ENCODE results near the gene FAM107A. TPM values are rescaled to one million over a fixed set of nuclear protein-coding genes. Genes with fewer than 3 reads are reported as not detected.

FAM107A gene
- total RNA-seq, 3 donors from 2014 or later = not detected

DNA sequence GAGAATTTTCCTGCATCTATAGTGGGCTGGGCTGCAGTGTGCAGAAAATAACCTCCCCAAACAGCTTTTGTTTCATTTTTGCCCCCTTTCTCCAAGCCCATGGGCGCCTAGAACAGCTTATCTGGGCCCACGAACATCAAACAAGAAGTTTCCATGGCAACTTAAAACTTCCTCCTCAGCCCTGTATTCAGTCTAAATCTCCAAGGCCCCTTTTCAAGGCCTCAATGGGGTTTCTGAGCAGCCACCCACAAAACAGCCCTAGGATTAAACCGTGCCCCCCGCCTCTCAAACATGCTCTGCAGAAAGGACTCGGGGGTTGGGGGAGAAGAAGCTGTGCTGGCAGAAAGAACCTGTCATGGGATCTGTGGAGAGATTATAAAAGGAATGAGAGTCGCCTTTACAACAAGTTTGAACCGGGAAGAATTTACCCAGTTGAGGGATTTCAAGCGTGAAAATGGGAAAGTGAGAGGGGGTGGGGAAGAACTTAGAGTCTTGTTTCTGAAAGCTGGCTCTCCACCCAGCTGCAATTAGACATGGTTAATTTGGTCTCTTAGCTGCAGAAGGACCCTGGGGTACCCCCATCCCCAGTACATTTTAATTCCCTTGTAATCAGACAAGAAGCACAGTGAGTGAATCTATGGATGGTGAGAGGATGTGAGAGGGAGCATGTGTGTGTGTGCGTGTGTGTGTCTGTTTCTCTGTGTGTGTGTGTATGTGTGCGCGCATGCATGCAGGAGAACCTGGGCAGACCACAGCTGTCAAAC lies 4.3 kb upstream of the FAM107A start:
- H3K4me1 Mint-ChIP-seq (ENCODE audit: low read depth) = peaks cover 16% of the 10 kb centered on the region
- DNase-seq = no peak
- no peaks in the 10 kb centered on the region for H3K36me3 Mint-ChIP-seq (ENCODE audit: insufficient read depth)
- ATAC-seq = no peak
- no peak overlapping the region for H3K4me3 Mint-ChIP-seq
- H3K27me3 Mint-ChIP-seq (ENCODE audit: low read depth) = peaks cover 31% of the 10 kb centered on the region
- H3K9me3 Mint-ChIP-seq = no peaks in the 10 kb centered on the region

DNA sequence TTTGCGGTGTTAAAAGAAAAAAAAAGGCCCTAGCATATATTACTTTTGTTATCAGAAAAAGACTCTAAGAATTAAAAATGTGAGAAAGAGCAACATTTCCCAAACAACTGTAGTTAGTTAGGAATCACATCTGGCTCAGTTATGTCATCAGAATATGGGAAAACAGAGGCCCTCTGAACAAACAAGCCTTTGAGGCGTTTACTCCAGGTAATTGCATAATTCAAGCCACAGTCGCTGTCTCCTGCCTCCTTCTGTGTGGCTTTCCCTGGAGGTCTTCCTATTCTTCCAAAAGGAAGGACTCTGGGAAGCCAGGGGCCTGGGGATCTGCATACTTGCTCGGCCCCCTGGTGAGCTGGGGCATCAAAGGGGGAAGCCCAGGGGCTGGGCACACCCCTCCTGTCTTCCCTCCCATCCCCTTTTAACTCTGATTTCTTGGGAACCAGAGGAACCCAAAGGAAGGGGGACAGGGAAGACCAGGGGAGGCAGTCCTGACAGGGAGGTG lies 3.7 kb upstream of the FAM107A start:
- ATAC-seq = no peak
- Mint-ChIP-seq H3K9me3 (no peaks in the 10 kb centered on the region), H3K36me3 (ENCODE audit: insufficient read depth) (no peaks in the 10 kb centered on the region), H3K27me3 (ENCODE audit: low read depth) (peaks cover 25% of the 10 kb centered on the region), H3K4me1 (ENCODE audit: low read depth) (peaks cover 12% of the 10 kb centered on the region), H3K4me3 (no peak overlapping the region)
- no peak for DNase-seq

DNA sequence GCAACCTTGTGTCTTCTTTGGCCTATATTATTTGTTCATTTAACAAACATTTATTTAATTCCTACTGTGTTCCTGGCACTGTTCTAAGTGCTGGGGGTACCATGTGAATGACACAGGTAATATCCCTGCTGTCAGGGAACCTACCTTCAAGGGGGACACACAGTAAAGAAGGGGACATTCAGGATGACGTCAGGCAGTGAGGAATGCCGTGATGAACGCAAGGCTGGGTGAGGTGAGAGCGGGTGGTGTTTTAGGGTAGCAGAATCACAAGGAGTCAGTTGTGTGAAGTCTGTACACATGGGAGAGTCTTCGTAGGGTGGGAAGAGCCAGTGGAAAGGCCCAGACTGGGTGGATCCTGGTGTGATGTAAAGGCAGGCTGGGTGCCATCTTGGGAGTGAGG lies 1.7 kb upstream of the FAM107A start:
- no peaks in the 10 kb centered on the region for H3K36me3 Mint-ChIP-seq (ENCODE audit: insufficient read depth)
- ATAC-seq (no peak), DNase-seq (no peak)
- no peaks in the 10 kb centered on the region for H3K9me3 Mint-ChIP-seq
- H3K4me3 Mint-ChIP-seq = no peak overlapping the region
- H3K4me1 Mint-ChIP-seq (ENCODE audit: low read depth) = no peaks in the 10 kb centered on the region
- H3K27me3 Mint-ChIP-seq (ENCODE audit: low read depth) = peaks cover 7% of the 10 kb centered on the region

DNA sequence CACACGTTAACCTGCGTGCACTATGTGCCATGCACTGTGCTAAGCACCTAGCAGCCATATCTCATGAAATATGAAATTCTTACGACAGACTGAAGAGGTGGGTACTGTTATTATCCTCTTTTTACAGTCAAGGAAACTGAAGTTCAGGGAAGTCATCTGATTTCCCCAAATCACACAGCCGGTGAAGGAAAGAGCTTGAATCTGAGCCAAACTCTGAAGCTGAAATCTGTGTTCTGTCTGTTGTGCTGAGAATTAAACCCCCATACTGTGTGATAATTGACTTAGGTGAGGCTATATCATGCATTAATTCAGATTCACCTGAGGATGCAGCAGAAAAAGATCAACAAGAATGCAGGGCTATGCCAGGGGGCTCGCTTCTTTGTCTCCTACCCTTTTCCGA lies 475 bp downstream of the FAM107A start:
- no peaks in the 10 kb centered on the region for H3K36me3 Mint-ChIP-seq (ENCODE audit: insufficient read depth)
- DNase-seq = no peak

DNA sequence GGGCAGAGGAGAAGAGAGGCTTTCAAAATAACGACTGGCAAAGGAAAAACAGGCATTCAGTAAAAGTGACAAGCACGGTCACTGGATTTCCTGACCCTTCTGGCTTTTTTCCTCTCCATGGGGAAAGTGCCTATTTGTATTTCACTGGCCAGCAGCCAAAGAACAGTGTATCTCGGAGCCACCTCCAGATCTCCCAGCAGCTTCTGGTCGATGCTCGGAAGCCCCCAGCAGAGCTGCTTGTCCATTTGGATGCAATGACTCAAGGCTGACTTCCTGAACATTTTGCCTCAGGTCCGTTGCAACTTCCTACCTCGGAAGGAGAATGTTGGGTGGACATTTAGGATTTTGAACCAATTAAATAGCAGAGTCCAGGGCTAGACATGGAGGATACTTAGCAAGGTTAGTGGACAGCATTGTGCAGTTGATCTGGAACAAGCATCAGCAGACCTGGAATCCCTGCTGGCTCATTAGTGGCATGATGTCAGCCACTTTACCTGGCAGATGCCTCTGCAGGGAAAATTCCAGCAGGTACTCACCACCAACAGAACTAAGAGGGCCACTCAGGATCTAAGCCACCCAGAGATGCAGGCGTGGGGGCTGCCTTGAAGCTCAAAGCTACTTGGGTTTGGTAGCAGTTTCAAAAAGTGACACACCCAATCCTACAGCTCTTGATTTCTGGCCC lies 1.1 kb downstream of the FAM107A start:
- Mint-ChIP-seq H3K4me3 (no peak overlapping the region), H3K27me3 (ENCODE audit: low read depth) (peaks cover 6% of the 10 kb centered on the region), H3K4me1 (ENCODE audit: low read depth) (no peaks in the 10 kb centered on the region), H3K9me3 (no peaks in the 10 kb centered on the region), H3K36me3 (ENCODE audit: insufficient read depth) (no peaks in the 10 kb centered on the region)
- DNase-seq (no peak), ATAC-seq (no peak)

More for the DNA sequence above, 475 bp downstream of the FAM107A start:
- H3K4me3 Mint-ChIP-seq = no peak overlapping the region
- H3K9me3 Mint-ChIP-seq = no peaks in the 10 kb centered on the region
- no peaks in the 10 kb centered on the region for H3K4me1 Mint-ChIP-seq (ENCODE audit: low read depth)
- peaks cover 6% of the 10 kb centered on the region for H3K27me3 Mint-ChIP-seq (ENCODE audit: low read depth)
- ATAC-seq = no peak

DNA sequence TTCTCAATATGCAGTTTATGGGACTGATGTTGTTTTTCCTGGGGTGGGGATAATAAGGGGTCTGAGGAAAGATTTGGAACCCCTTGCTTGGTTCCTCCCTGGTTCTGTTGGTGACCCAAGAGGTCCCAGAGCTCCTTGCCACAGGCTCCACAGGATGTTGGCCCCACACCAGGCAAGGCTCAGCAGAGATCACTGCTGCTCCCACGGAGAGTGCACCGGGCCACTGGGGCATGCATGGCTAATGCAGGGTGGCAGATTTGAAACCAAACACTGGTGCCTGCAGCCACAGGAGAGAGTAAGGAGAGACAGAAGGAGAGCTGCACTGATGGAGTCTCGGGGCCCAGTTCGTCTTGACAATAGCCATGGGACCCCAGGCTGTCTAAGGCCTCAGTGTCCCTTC lies 2.5 kb downstream of the FAM107A start:
- no peak for DNase-seq
- no peaks in the 10 kb centered on the region for H3K9me3 Mint-ChIP-seq

DNA sequence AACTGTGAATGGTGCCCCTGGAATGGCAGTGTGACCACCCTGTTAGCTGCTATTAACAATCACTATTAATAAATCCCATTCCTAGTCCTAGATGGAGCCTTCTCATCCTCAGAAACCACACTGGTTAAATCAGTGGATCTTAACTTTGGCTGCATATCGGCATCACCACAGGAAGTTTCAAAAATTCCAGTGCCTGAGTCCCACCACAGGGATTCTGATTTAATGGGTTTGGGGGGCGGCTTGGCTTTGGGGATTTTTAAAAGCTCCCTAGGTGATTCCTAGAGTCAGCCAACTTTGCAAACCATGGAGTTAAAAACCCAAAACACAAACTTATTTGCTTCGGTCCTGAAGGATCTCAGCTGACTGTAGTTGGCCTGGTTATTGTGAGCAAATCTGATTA lies 3.1 kb downstream of the FAM107A start:
- H3K9me3 Mint-ChIP-seq = no peaks in the 10 kb centered on the region
- DNase-seq (no peak), ATAC-seq (no peak)
- peaks cover 3% of the 10 kb centered on the region for H3K27me3 Mint-ChIP-seq (ENCODE audit: low read depth)
- no peaks in the 10 kb centered on the region for H3K36me3 Mint-ChIP-seq (ENCODE audit: insufficient read depth)
- H3K4me1 Mint-ChIP-seq (ENCODE audit: low read depth) = no peaks in the 10 kb centered on the region
- no peak overlapping the region for H3K4me3 Mint-ChIP-seq

More for the DNA sequence above, 2.5 kb downstream of the FAM107A start:
- Mint-ChIP-seq H3K4me3 (no peak overlapping the region), H3K4me1 (ENCODE audit: low read depth) (no peaks in the 10 kb centered on the region), H3K27me3 (ENCODE audit: low read depth) (peaks cover 3% of the 10 kb centered on the region), H3K36me3 (ENCODE audit: insufficient read depth) (no peaks in the 10 kb centered on the region)
- no peak for ATAC-seq

DNA sequence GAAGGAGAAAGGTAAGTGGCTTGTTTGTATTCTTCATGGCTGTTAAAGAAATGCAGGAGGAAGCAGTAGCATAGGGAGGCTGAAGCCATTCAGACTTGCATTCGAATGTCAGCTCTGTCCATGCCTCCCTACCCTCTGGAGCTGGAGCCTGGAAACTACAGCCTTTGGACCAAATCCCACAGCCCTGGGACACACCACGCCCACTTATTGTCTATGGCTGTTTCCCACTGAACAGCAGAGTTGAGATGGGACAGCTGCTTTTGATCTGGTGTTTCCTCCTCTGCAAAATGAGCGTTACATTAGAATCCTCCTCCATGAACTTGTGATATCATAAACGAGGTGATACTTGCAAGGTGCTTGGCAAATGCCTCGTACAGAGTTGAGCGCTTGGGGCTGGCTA lies 3.6 kb downstream of the FAM107A start:
- peaks cover 5% of the 10 kb centered on the region for H3K4me1 Mint-ChIP-seq (ENCODE audit: low read depth)
- DNase-seq (no peak), ATAC-seq (no peak)
- H3K9me3 Mint-ChIP-seq = no peaks in the 10 kb centered on the region
- peaks cover 3% of the 10 kb centered on the region for H3K27me3 Mint-ChIP-seq (ENCODE audit: low read depth)
- H3K4me3 Mint-ChIP-seq = no peak overlapping the region
- no peaks in the 10 kb centered on the region for H3K36me3 Mint-ChIP-seq (ENCODE audit: insufficient read depth)

DNA sequence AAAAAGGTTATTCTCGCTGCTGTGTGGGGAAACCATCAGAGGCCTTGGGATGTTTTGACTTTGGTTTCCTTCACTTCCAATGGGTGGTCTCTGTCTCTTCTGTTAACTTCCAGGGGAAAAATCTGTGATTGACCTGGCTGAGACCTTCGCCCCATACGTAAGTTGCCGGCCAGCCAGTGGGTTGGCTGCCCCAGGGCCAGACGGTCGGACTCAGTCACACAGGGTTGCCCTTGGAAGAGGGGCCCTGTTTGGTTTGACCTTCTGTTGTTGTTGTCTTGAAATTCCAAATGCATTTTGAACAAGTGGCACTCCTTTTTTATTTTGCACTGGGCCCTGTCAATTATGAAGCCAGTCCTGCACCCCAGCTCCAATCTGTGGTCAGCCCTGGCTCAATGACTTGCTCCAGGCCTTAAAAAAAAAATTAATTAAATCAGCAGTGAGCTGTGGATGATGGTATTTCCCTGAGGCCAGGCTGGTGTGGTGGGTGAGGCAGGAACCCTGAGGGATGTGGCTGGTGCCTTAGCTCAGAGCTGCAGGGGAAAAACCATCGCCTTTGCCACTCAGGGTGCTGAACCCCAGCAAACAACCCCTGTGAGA lies 4.5 kb downstream of the FAM107A start:
- DNase-seq = no peak
- H3K36me3 Mint-ChIP-seq (ENCODE audit: insufficient read depth) = no peaks in the 10 kb centered on the region
- H3K4me1 Mint-ChIP-seq (ENCODE audit: low read depth) = peaks cover 6% of the 10 kb centered on the region
- peaks cover 3% of the 10 kb centered on the region for H3K27me3 Mint-ChIP-seq (ENCODE audit: low read depth)
- no peak for ATAC-seq
- H3K9me3 Mint-ChIP-seq = no peaks in the 10 kb centered on the region
- no peak overlapping the region for H3K4me3 Mint-ChIP-seq

DNA sequence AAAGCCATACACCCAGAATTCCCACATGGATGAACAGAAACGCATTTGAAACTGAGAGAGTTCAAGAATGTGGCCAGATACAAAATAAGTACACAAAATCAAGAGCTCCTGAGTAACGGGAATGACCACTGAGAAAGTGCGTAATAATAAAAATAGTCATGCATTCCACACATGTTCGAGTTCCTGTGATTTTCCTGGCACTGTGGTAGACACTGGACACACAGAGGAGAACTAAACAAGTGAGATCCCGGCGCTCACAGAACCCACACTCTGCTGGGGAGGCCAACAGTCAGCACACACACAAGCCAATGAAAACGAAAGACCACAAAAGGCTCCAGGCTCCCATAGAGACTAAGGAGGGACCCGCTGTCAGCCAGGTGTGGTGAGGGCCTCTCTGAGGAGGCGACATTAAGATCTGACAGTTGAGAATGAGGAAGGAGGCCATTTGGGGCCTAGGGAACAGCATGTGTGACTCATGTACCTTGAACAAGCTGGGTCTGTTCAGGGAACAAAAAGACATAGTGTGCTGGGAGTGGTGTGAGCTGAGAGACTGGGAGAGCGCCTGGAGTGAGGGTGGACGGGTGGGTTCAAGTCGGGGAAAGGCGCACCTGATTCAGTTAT lies 5.1 kb downstream of the FAM107A start:
- no peak for DNase-seq
- no peak for ATAC-seq
- H3K36me3 Mint-ChIP-seq (ENCODE audit: insufficient read depth) = no peaks in the 10 kb centered on the region
- peaks cover 6% of the 10 kb centered on the region for H3K4me1 Mint-ChIP-seq (ENCODE audit: low read depth)
- H3K9me3 Mint-ChIP-seq = no peaks in the 10 kb centered on the region
- no peaks in the 10 kb centered on the region for H3K27me3 Mint-ChIP-seq (ENCODE audit: low read depth)
- H3K4me3 Mint-ChIP-seq = no peak overlapping the region

DNA sequence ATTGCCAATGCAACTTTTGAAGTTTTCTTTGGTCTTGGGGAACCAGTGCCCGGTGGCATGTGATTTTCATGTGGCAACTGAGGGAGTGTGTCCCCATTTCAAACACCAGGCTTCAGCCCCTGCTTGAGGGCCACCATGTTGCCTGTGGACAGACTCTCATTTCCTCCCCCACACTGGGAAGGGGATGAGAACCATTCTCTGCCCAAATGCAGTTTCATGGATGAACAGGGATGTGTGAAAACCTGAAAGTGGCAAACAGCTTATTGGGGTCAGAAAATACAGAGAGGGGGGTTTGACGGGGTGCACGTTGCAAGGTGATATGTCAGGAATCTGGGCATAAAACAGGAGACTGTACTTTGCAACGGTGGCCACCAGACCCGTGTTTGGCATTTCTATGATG lies 6.3 kb downstream of the FAM107A start:
- DNase-seq = no peak
- Mint-ChIP-seq H3K4me1 (ENCODE audit: low read depth) (peaks cover 6% of the 10 kb centered on the region), H3K36me3 (ENCODE audit: insufficient read depth) (no peaks in the 10 kb centered on the region), H3K27me3 (ENCODE audit: low read depth) (no peaks in the 10 kb centered on the region), H3K9me3 (no peaks in the 10 kb centered on the region), H3K4me3 (no peak overlapping the region)
- no peak for ATAC-seq

DNA sequence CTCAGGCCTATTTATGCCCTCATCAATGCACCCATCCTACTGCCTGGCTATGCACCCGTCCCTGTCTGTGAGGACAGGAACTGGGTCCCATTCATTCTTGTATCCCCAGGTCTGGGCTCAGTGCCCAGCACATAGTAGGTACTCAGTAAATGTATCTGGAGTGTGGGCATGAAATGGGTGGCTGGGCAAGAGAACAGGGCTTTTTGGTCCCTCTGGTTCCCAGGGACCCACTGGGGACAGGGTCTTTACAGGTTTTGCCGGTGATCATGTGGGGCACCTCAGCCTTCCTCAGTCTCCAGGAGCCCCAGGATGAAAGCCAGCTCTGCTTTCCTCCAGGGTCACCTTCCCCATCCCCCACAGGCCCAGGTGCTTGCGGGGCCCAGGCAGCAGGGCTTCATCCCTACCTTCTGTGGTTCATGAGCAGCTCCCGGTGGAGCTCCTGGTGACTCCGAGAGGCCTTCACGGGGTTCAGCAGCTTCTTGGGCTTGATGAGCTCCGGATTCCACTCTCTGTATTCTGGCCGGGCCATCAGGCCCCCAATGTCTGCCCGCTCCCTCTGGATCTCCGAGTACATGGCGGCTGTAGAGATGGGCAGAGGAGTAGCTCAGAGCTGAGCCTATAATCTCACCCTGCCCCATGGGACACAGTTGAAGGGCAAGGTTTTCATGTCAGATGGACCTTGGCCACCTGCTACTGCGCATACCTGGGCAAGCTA lies 7.7 kb downstream of the FAM107A start:
- no peaks in the 10 kb centered on the region for H3K9me3 Mint-ChIP-seq
- H3K27me3 Mint-ChIP-seq (ENCODE audit: low read depth) = no peaks in the 10 kb centered on the region
- no peak for DNase-seq
- no peaks in the 10 kb centered on the region for H3K36me3 Mint-ChIP-seq (ENCODE audit: insufficient read depth)
- ATAC-seq = no peak
- H3K4me1 Mint-ChIP-seq (ENCODE audit: low read depth) = peaks cover 6% of the 10 kb centered on the region
- H3K4me3 Mint-ChIP-seq = no peak overlapping the region

DNA sequence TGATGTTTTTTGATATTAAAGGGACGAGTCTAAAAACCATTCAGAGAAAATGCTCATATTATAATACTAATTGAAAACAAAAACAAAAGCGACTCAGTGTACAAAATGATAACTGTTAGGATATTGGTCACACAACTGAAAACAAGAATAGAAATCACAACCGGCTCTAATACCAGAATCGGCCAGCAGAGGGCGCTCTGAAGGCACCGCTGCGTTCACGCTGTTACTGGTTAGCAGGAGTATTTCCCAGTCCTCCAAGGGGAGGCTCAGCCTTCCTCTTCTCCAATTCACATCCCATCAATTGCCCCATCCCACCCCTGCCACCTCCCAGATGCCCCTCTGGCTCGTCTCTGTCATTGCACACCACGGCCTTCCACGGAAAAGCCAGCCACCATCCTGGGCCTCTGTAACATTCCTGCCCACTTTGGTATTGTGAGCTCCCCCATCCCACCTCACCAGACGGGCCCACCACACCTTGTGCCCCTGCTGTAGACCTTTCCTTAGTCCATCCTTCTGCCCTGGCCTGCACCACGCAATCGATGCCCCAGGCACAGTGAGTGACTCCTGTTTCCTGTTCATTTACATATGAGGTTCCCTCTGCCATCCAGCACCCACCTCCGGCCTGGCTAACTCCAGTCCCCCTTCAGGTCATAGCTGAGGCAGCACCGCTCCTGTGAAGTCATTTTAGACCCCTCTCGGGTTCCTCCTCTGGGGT lies 8.5 kb downstream of the FAM107A start:
- DNase-seq (peak; percentile 72), ATAC-seq (peak; percentile 50 to 61)
- Mint-ChIP-seq H3K4me3 (no peak overlapping the region), H3K9me3 (peaks cover 4% of the 10 kb centered on the region), H3K27me3 (ENCODE audit: low read depth) (no peaks in the 10 kb centered on the region), H3K4me1 (ENCODE audit: low read depth) (peaks cover 6% of the 10 kb centered on the region), H3K36me3 (ENCODE audit: insufficient read depth) (no peaks in the 10 kb centered on the region)

DNA sequence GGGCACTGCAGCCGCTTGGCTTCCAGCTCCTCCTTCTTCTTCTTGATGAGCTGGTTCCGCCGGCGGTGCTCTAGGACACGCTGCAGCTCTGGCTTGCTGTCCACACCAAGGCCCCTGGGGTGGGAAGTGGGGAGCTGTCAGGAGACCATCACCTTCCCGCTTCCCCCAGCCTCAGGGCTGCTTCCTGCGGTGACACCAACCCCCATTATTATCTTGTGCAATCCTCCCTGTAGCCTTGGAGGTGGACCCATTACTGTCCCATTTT lies 10.0 kb downstream of the FAM107A start:
- ATAC-seq (no peak), DNase-seq (no peak)
- Mint-ChIP-seq H3K9me3 (peaks cover 5% of the 10 kb centered on the region), H3K4me1 (ENCODE audit: low read depth) (peaks cover 6% of the 10 kb centered on the region), H3K27me3 (ENCODE audit: low read depth) (no peaks in the 10 kb centered on the region), H3K36me3 (ENCODE audit: insufficient read depth) (no peaks in the 10 kb centered on the region), H3K4me3 (no peak overlapping the region)

Data from activated T-cell treated with anti-CD3 and anti-CD28 coated beads, Interleukin-2, amount 50 U/mL, for 4 hours (primary cell).